Breast epithelium (tissue), 3 donors: ENCODE data around the gene SMIM20.

Experiments used
- CTCF ChIP-seq, 3 donors: fragments of 450-650 bp; IDR thresholded peaks; one replicate each; pipeline ENCODE4 v1.5.1; 2016 to 2017; ENCODE audit warnings: antibody characterized with exemption in 3 of 3, mild to moderate bottlenecking in 3 of 3, moderate library complexity in 3 of 3
- POLR2AphosphoS5 ChIP-seq, 3 donors: sonication (generic); formaldehyde crosslinking; IDR thresholded peaks; one replicate each; pipeline ENCODE4 v1.6.1; 2017; ENCODE audit warnings: antibody characterized with exemption in 3 of 3

GRCh38 chr4:25925486-25926201 lies 11.6 kb downstream of the SMIM20 start:
- TF ChIP-seq CTCF (IDR thresholded peaks at IDR 0.05) (no peak), POLR2AphosphoS5 (IDR thresholded peaks at IDR 0.05) (no peak)
